GM12801 (cell line): Measurements from ENCODE around the gene SH2B2.

Experiments
- TF ChIP-seq, protein P1 (sequence below): IDR thresholded peaks from one replicate; pipeline ENCODE4 v1.5.1; 2011; ENCODE audit warnings: control low read depth; ENCODE audit not compliant: insufficient read length; ENCODE audit errors: extremely low read depth

SH2B2 gene

DNA sequence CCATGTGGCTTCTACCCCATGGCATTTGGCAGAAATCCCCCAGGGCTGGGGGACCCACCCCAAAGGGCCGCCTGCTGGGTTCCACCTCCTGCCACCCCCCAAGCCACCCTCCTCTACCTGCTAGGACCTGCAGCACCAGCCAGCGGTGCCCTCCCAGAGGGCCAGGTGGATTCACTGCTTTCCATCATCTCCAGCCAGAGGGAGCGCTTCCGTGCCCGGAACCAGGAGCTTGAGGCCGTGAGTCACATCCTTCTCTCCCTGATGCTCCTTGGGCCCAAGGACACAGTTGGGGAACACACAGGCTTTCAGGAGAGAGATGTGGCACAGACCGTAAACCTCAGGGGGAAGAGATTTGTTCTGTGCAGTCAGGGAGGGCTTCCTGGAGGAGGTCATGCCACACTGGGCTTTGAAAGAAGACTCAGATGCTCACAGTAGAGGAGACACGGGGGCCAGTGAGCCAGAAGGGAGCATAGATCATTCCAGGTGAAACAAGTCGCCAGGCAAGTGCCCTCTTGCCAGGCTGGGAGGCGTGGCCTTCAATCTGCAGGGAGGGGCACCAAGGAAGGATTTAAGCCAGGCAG lies 11.5 kb upstream of the SH2B2 start:
- TF ChIP-seq, protein P1, sequence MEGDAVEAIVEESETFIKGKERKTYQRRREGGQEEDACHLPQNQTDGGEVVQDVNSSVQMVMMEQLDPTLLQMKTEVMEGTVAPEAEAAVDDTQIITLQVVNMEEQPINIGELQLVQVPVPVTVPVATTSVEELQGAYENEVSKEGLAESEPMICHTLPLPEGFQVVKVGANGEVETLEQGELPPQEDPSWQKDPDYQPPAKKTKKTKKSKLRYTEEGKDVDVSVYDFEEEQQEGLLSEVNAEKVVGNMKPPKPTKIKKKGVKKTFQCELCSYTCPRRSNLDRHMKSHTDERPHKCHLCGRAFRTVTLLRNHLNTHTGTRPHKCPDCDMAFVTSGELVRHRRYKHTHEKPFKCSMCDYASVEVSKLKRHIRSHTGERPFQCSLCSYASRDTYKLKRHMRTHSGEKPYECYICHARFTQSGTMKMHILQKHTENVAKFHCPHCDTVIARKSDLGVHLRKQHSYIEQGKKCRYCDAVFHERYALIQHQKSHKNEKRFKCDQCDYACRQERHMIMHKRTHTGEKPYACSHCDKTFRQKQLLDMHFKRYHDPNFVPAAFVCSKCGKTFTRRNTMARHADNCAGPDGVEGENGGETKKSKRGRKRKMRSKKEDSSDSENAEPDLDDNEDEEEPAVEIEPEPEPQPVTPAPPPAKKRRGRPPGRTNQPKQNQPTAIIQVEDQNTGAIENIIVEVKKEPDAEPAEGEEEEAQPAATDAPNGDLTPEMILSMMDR: no peak

DNA sequence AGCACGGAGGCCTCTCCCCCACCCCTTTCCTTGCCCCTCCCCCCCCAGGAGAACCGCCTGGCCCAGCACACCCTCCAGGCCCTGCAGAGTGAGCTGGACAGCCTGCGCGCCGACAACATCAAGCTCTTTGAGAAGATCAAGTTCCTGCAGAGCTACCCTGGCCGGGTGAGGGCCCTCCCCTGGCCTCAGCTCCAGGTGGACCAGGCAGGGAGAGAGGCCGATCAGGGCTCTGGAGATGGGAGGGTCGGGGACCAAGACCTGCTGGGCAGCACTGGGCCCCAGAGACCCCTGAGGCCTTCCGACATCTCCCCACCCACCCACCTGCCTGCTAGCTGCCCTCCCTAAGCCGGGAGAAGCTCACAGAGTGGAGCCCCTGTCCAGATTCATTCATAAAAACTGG lies 8.8 kb upstream of the SH2B2 start:
- TF ChIP-seq, protein P1: no peak

DNA sequence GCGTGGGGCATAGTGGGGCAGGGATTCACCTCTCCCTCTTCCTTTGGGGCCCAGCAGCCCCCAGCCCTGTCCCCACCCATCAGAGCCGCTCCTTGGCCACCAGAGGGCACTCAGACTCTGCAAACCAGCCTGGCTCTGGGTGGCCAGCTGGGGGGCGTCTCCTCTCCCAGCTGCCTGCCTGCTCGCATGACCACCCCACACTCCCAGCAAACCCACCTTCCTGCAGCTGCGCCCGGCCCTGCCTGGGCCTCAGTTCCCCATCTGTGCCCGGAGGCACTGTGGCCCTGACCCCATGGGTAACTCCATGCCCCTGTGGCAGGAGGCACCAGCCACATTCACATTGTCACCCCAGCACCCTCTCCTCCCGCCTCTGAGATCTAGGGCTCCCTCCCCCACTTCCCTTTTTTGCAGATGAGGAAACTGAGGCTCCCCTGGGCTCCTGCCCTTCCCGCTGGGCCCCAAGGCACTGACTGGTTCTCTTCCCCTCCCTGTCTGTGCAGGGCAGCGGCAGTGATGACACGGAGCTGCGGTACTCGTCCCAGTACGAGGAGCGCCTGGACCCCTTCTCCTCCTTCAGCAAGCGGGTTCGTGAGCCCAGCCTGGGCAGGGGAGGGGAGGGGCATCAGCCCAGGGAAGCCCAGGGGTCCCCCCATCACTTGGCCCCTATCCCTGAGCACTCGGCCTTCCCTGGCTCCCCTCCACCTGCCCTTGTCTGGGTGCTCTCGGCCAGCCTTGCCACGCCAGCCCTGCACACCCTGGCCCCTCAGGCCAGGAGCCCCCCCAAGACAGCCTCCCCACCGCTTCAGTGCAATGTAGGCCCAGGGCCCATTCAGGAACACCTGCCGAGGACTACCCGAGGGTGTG lies 6.9 kb upstream of the SH2B2 start:
- TF ChIP-seq, protein P1: no peak

DNA sequence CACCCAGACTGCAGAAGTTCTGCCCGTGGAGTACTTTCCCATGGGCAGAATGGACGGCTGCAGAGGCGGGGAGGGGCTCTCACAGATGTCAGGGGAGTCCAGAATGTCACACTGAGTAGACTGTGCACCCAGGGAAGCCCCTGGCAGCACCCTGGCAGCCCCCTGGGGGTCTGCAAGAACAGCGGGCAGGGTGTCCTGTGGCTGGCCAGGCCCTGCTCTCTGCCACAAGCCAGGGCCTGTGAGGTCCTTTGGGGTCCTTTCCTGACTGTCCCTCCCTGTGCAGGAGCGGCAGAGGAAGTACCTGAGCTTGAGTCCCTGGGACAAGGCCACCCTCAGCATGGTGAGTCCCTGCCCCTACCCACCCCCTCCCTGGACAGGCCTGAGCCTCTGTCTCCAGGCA lies 6.1 kb upstream of the SH2B2 start:
- TF ChIP-seq, protein P1: no peak

DNA sequence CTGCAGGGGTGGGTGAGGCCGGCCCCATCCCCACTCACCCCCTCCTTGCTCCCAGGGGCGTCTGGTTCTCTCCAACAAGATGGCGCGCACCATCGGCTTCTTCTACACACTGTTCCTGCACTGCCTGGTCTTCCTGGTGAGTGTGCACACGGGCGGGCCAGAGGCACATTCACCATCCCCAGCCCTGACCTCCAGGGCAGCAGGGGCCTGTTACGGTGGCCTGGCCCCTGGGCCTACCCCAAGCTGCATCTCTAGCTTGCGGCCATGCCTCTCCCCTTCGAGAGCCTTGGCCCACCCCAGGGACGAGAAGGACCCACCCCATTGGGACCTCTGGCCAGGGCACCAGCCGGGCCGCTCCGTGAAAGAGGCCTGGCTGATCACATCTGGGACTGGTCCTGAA lies 4.9 kb upstream of the SH2B2 start:
- TF ChIP-seq, protein P1: no peak

DNA sequence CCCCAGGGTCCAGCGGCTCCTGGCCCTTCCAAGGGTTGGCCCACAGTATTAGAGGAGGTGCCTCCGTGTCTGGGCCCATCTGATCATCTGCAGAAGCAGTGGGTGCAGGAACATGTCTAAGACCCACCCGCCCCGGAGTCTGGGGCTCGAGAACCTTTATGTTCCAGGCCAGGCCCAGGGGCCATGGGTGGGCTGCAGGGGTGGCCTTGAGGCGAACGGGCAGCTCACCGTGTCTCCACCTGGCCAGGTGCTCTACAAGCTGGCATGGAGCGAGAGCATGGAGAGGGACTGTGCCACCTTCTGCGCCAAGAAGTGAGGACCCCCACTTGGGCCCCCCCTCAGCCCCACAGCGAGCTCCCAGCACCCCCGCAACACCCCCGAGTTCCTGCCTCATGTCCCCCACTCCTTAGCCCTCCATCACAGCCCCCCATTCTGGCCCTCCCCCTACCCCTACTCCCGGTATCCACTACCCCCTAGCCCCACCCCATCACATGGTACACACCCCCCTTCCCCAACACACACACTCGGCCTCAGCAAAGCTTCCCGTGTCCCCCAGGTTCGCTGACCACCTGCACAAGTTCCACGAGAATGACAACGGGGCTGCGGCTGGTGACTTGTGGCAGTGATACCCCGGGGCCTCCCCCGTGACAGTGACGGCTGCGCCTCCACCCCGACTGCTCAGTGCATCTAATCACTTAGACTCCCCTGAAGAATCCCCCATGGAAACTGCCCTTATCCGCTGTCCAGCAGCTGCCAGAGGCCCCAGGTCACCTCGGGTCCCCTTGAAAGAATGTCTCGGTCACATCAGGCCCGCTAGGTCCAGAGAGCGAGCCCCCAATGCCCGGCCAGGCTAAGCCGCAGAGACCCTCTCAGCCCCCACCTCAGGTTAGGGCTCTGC lies 4.0 kb upstream of the SH2B2 start:
- TF ChIP-seq, protein P1: no peak

DNA sequence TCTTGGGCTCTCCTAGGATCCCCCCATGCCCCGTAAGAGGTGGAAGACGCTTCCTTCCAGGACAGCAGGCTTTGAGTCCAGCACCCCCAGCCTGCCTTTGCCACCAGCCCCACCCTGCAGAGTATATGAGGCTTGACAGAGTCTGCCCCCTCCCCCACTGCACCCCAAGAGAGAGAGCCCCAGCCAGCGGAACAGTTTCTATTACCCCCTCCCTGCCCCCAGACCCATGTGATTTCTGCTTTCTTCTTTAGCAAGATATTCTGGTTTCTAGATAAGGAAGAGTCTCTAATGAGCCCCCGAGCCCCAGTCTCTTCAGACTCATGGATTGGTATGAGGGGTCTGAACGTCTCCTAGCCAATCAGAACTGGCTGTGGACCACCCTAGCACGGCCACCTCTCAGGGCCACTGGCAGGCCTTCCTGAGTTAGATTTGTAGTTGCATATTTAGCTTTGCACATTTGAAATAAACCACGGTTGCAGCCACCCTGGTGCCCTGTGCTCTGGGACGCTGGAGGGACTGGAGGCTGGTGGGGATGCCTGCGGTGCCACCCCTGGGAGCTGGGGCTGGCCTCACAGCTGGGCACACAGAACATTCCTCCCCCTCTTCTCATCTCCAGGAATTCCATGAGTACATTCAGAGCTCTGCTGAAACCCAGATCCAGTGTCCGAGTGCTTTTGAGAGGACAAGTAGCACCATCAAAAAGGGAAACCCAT lies 3.0 kb upstream of the SH2B2 start:
- TF ChIP-seq, protein P1: no peak
